Upper lobe of left lung (tissue), 6 donors: Measurements from ENCODE around the gene MAG. TPM values are rescaled to one million over a fixed set of nuclear protein-coding genes. Genes with fewer than 3 reads are reported as not detected.
A peak's percentile ranks its signal among the peaks of the same experiment; 100 is the strongest.

Experiments used
- ATAC-seq, 2 donors: fragments of 200-7000 bp; cut with Tn5 transposase; one replicate each; pipeline ENCODE4 v1.9.1; 2022; ENCODE audit warnings: mild to moderate bottlenecking in 2 of 2, moderate library complexity in 2 of 2; ENCODE audit not compliant: low FRiP score in 2 of 2
- DNase-seq, 2 donors: peaks; one replicate each; pipeline ENCODE4 v3.0.0-alpha.2; 2019 to 2020
- H3K27ac ChIP-seq, 4 donors: fragments of 200-600 bp; sonication (generic); one replicate each; pipeline ENCODE4 v1.5.1; 2016 to 2019
- H3K27me3 ChIP-seq, 4 donors: fragments of 200-600 bp; sonication (generic); one replicate each; pipeline ENCODE4 v1.5.1; 2017 to 2019
- H3K36me3 ChIP-seq, 4 donors: fragments of 200-600 bp; sonication (generic); one replicate each; pipeline ENCODE4 v1.5.1; 2016 to 2019
- H3K4me1 ChIP-seq, 4 donors: fragments of 200-600 bp; sonication (generic); one replicate each; pipeline ENCODE4 v1.5.1; 2018 to 2019
- H3K4me3 ChIP-seq, 4 donors: fragments of 200-600 bp; sonication (generic); one replicate each; pipeline ENCODE4 v1.5.1; 2017 to 2019; ENCODE audit warnings: mild to moderate bottlenecking in 2 of 4, moderate library complexity in 1 of 4
- H3K9me3 ChIP-seq, 4 donors: fragments of 200-600 bp; sonication (generic); one replicate each; pipeline ENCODE4 v1.5.1; 2018 to 2019
- EP300 ChIP-seq, 4 donors: sonication (generic); formaldehyde crosslinking; IDR thresholded peaks; one replicate each; pipeline ENCODE4 v1.5.1; 2017; ENCODE audit warnings: antibody characterized with exemption in 4 of 4, control low read depth in 2 of 4
- POLR2A ChIP-seq, 4 donors: fragments of 450-650 bp; IDR thresholded peaks; one replicate each; pipeline ENCODE4 v1.5.1; 2016 to 2017; ENCODE audit warnings: antibody characterized with exemption in 4 of 4, mild to moderate bottlenecking in 2 of 4
- POLR2AphosphoS5 ChIP-seq, 2 donors: sonication (generic); formaldehyde crosslinking; IDR thresholded peaks; one replicate each; pipeline ENCODE4 v1.5.1; 2017; ENCODE audit warnings: antibody characterized with exemption in 2 of 2
- WGBS, 2 donors: methylation state at CpG; one replicate each; pipeline ENCODE4 v1.1.5; 2017 to 2018; 5-methylcytosine and 5-hydroxymethylcytosine counted together
- total RNA-seq, 6 donors: library from RNA; depleted of rRNA in 4 of 6; stranded (reverse); fragments of >200 nt in 4 of 6; gene quantifications; one replicate each; pipeline versions ENCODE4 v1.1.0 to v1.2.1, GENCODE V29; 2016 to 2021
- TF ChIP-seq, protein P1 (sequence below), 6 experiments: fragments of 450-650 bp in 4 of 6; fragments of 200-600 bp in 2 of 6; sonication (generic) in 2 of 6; IDR thresholded peaks; one replicate each; pipeline ENCODE4 v1.5.1; 2016 to 2019; ENCODE audit warnings: antibody characterized with exemption in 6 of 6
- donor health status: DM: no; HTN: no; CAD: no; lungs with moderate emphysema.
- donor health status: DM: no; HTN: yes; CAD: no; lungs with severe emphysema.

The MAG gene
- total RNA-seq, 6 donors from 2014 or later = 0.51 to 6.2 (median 2.2) TPM; not detected in 2

DNA sequence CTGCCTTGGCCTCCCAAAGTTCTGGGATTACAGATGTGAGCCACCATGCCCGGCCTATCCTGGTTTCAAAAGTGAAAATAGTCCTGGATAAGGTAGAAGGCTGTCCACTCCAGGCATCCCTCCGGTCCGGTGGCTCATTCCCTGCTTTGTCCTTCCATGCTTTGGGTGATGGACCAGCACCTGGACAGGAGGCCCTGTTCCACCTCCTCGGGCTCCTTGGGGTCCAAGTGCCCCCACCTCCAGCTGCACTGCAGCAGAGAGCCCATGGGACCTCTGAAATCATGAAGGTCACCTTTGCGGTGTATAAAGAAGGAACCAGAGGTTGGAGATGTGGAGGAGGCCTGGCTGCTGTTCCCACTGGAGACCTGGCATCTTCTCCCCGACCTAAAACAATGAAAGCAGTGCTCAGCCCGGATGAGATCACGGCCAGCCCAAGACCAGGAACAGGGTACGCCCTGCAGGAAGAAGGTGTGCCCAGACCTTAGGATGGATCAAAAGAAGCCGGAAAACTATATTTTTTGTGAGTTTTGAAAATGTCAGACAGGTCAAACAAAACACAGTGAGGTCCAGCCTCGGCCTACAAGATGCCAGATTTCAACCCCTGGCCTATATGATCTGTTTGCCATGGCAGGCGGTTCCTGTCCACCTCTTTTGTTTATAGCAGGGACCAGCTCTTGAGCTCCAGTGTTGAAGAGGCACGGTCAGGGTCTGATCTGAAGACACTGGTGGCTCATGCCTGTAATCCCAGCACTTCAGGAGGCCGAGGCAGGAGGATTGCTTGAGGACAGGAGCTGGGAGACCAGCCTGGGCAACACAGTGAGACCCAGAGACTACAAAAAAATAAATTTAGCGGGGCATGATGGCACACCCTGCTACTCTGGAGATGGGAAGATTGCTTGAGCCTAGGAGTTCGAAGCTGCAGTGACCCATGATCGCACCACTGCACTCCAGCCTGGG lies 37.3 kb upstream of the MAG start:
- no peak for ATAC-seq
- DNase-seq = no peak

DNA sequence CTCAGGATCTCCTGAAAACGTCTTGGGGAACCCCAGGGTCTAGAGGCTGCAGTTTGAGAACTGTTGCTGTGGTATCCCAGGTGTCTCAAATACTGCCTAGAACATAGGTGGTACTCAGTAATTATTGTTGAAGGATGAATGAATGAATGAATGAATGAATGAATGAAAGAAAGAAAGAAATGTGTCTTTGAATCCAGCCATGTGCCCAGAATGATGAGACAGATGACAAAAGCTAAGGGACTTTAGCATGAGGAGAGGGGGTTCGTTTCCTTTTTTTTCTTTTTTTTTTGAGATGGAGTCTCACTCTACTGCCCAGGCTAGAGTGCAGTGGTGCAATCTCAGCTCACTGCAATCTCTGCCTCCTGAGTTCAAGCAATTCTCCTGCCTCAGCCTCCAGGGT lies 35.4 kb upstream of the MAG start:
- no peaks in the 10 kb centered on the region for H3K27me3 ChIP-seq
- no peak overlapping the region for H3K4me3 ChIP-seq
- DNase-seq (no peak), ATAC-seq (no peak)
- H3K4me1 ChIP-seq = peaks cover 5 to 20% (median 17%) of the 10 kb centered on the region in 4 donors
- no peaks in the 10 kb centered on the region for H3K9me3 ChIP-seq
- H3K27ac ChIP-seq = no peak overlapping the region
- WGBS, 2 donors = 54 to 56% methylated on average over 2 of the region's 2 CpGs
- TF ChIP-seq POLR2A (IDR thresholded peaks at IDR 0.05) = no peak
- H3K36me3 ChIP-seq = peaks cover 0 to 23% (median 1%) of the 10 kb centered on the region in 4 donors

More for the DNA sequence above, 37.3 kb upstream of the MAG start:
- H3K4me1 ChIP-seq = peaks cover 16 to 29% (median 25%) of the 10 kb centered on the region in 4 donors
- no peaks in the 10 kb centered on the region for H3K9me3 ChIP-seq
- no peaks in the 10 kb centered on the region for H3K27me3 ChIP-seq
- no peak overlapping the region for H3K4me3 ChIP-seq
- peaks cover 0 to 29% (median 1%) of the 10 kb centered on the region in 4 donors for H3K36me3 ChIP-seq
- no peak for TF ChIP-seq POLR2AphosphoS5 (IDR thresholded peaks at IDR 0.05)
- 79 to 83% methylated on average over 17 of the region's 17 CpGs for WGBS, 2 donors
- H3K27ac ChIP-seq = peak overlapping the region; percentile 60 to 84 (median 65)

DNA sequence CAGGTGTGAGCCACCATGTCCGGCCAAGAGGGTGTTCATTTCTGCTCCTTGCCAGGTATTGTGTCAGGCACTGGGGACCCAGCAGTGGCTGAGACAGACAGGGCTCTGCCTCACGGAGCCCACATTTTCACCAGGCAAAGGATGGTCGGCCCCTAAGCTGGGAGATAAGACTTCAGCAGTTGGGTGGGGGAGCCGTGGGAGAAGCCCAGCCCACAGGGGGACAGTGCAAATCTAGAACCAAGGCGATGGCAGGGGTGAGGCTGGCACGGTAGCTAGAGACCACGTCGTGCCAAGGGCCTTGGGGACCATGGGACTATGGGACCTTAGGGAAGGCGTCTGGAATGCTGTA lies 34.9 kb upstream of the MAG start:
- WGBS, 2 donors = 82 to 85% methylated on average over 8 of the region's 9 CpGs
- TF ChIP-seq EP300 (IDR thresholded peaks at IDR 0.05) = no peak
- TF ChIP-seq POLR2A (IDR thresholded peaks at IDR 0.05) = no peak
- TF ChIP-seq POLR2AphosphoS5 (IDR thresholded peaks at IDR 0.05) = no peak
- TF ChIP-seq, protein P1, sequence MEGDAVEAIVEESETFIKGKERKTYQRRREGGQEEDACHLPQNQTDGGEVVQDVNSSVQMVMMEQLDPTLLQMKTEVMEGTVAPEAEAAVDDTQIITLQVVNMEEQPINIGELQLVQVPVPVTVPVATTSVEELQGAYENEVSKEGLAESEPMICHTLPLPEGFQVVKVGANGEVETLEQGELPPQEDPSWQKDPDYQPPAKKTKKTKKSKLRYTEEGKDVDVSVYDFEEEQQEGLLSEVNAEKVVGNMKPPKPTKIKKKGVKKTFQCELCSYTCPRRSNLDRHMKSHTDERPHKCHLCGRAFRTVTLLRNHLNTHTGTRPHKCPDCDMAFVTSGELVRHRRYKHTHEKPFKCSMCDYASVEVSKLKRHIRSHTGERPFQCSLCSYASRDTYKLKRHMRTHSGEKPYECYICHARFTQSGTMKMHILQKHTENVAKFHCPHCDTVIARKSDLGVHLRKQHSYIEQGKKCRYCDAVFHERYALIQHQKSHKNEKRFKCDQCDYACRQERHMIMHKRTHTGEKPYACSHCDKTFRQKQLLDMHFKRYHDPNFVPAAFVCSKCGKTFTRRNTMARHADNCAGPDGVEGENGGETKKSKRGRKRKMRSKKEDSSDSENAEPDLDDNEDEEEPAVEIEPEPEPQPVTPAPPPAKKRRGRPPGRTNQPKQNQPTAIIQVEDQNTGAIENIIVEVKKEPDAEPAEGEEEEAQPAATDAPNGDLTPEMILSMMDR (IDR thresholded peaks at IDR 0.05) = no peak
- Histone ChIP-seq H3K4me3 (no peak overlapping the region), H3K27ac (no peak overlapping the region), H3K36me3 (peaks cover 0 to 23% (median 1%) of the 10 kb centered on the region in 4 donors), H3K9me3 (no peaks in the 10 kb centered on the region), H3K27me3 (no peaks in the 10 kb centered on the region), H3K4me1 (peaks cover 5 to 20% (median 17%) of the 10 kb centered on the region in 4 donors)
- ATAC-seq (no peak), DNase-seq (no peak)

DNA sequence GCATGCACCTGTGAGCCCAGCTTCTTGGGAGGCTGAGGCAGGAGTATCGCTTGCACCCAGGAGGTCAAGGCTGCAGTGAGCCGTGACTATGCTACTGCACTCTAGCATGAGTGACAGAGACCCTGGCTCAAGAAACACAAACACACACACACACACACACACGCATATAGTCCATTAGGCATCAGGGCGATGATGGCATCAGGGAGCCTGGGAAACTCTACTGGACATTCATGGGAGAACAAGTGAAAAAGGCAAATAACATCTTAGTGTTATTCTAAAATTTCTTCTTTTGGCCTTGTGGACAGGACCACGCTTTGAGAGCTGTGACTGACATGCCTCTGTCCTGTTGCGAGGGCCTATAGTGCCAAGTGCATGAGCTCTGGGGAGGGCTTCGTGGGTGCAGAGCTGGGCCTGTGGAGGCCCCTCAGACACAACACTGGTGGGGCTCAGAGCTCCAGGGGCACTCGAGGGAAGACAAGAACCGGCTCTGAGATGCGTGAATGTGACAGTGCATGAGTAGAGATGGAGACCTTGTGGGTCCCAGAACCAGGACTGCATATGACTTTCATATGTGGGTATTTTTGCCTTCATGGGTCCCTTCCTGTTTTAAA lies 31.2 kb upstream of the MAG start:
- H3K27ac ChIP-seq = no peak overlapping the region
- DNase-seq (no peak), ATAC-seq (no peak)
- H3K36me3 ChIP-seq = peaks cover 3 to 19% (median 4%) of the 10 kb centered on the region in 4 donors
- peaks cover 10 to 15% (median 14%) of the 10 kb centered on the region in 4 donors for H3K4me1 ChIP-seq
- no peak overlapping the region for H3K4me3 ChIP-seq
- WGBS, 2 donors = 83 to 89% methylated on average over 10 of the region's 10 CpGs
- TF ChIP-seq EP300 (IDR thresholded peaks at IDR 0.05) (no peak), POLR2A (IDR thresholded peaks at IDR 0.05) (no peak), POLR2AphosphoS5 (IDR thresholded peaks at IDR 0.05) (no peak)
- TF ChIP-seq, protein P1 (IDR thresholded peaks at IDR 0.05) = no peak
- no peaks in the 10 kb centered on the region for H3K27me3 ChIP-seq
- H3K9me3 ChIP-seq = no peaks in the 10 kb centered on the region

DNA sequence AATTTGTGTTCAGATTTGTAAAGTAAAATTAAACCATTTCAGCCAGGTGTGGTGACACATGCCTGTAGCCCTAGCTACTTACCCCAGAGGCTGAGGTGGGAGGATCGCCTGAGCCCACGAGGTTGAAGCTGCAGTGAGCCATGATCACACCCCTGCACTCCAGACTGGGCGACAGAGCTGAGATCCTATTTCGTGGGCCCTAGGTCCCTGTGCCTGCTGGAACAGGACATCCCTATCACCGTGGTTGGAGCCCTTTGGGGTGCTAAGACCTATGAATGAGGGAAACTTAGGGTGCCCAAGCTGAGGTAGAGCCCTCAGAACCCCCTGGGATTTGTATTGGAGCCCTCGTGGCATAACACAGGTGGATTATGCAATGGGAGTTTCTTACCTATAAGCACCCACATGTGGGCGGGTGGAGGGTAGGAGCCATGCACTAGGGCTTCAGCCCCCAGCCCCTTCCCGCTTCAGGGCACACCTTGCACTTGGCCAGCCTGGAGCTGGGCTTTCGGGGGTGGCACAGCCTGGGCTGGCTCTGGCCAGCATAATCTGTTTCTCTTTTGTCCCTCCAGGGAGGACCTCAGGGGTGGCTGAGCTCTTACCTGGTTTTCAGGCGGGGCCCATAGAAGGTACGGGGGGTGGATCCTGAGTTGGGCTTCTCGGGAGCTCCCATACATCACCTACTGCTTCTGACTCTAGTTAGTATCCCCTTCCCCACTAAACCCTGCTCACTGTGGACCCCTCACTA lies 30.4 kb upstream of the MAG start:
- peaks cover 14 to 22% (median 20%) of the 10 kb centered on the region in 4 donors for H3K4me1 ChIP-seq
- peak in 1 of 2 donors; percentile 41 for DNase-seq

More for the DNA sequence above, 30.4 kb upstream of the MAG start:
- 70 to 79% methylated on average over 4 to 11 of the region's 12 CpGs for WGBS, 2 donors
- Histone ChIP-seq H3K27ac (no peak overlapping the region), H3K9me3 (no peaks in the 10 kb centered on the region), H3K4me3 (no peak overlapping the region), H3K36me3 (peaks cover 3 to 19% (median 4%) of the 10 kb centered on the region in 4 donors), H3K27me3 (no peaks in the 10 kb centered on the region)
- TF ChIP-seq POLR2A (IDR thresholded peaks at IDR 0.05) (no peak), EP300 (IDR thresholded peaks at IDR 0.05) (no peak)
- no peak for ATAC-seq
